GM21529 (cell line): ENCODE measurements around the gene AK5.
"Not testable (repeated sequence)": the region's sequence is repeated elsewhere in the genome, so short reads cannot be mapped to it uniquely, and the experiment has no call there.

Experiments
- ATAC-seq: cut with Tn5 transposase; IDR thresholded peaks from one replicate; pipeline ENCODE4 v1.9.1; 2021; ENCODE audit not compliant: unreplicated experiment

AK5 gene

GRCh38 chr1:77287535-77287934 is 5.7 kb downstream of the AK5 start:
- ATAC-seq: no peak

DNA sequence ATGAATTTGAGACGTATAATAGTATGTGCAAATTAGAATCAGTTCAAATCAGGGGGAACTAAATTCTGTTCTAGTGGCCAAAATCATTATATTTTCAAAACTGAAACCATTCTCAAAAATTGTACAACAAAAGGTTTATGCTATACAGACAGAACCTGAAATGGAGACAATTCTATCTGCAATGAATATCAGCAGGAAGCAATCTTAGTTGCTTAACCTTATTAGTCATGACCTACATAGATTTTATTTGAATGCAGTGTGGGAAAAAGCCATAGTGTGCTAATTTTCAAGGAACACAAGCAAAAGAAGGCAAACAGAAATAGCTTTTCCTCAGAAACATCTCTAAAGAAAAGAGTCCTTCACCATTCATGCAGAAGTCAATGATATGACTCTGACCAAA is 6.5 kb downstream of the AK5 start:
- no peak for ATAC-seq

GRCh38 chr1:77290576-77290975 is 8.8 kb downstream of the AK5 start:
- ATAC-seq: no peak

GRCh38 chr1:77292551-77292950 is 10.7 kb downstream of the AK5 start:
- ATAC-seq: no peak

GRCh38 chr1:77300566-77300965 is 18.7 kb downstream of the AK5 start:
- no peak for ATAC-seq

GRCh38 chr1:77303387-77303786 is 21.6 kb downstream of the AK5 start:
- no peak for ATAC-seq

DNA sequence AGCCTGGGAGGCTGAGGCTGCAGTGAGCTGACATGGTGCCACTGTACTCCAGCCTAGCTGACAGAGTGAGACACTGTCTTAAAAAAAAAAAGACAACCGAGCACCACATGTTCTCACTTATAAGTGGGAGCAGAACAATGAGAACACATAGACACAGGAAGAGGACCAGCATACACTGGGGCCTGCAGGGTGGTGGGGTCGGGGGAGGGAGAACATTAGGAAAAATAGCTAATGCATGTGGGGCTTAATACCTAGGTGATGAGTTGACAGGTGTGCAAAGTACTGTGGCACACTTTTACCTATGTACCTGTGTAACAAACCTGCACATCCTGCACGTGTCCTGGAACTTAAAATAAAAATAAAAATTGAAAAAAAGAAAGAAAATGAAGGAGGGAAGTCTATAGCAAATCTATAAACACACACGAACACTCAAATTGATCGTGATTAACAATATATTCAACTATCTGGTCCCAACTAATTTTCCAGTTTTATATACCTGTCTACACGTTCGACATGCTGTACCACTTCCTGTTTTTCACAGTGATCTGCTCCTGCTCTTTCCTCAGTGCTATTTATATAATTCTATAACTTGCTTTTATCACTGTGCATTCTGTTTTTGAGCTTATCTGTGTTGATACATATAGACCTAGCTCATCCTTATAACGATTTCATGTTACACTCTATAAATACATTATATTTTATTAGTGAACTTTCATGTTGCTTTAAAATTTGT is 27.2 kb downstream of the AK5 start:
- ATAC-seq: no peak

GRCh38 chr1:77310924-77311323 is 29.1 kb downstream of the AK5 start:
- ATAC-seq: no peak

- ATAC-seq: not testable (repeated sequence)
These were observed 30.5 kb downstream of the AK5 start for GRCh38 chr1:77312364-77312763.

DNA sequence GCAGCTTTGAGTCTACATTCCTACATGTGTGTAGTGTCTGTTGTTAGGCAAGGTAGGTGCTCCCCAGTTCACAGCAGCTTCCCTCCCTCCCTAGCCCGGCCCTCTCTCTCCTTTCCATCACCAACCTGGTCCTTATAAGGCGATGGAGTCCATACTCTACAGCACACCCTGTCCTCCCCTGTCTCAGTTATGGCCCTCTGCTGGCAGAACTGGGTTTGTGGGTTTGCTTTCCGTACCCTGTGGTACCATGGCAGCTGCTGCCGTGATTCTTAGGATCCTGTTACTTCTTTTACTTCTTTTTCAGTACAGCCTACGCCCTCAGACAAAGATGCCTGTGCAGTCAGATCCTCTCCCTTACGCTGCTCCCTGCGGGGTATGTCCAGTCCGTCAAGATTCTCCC is 31.7 kb downstream of the AK5 start:
- ATAC-seq: peak; percentile 64

DNA sequence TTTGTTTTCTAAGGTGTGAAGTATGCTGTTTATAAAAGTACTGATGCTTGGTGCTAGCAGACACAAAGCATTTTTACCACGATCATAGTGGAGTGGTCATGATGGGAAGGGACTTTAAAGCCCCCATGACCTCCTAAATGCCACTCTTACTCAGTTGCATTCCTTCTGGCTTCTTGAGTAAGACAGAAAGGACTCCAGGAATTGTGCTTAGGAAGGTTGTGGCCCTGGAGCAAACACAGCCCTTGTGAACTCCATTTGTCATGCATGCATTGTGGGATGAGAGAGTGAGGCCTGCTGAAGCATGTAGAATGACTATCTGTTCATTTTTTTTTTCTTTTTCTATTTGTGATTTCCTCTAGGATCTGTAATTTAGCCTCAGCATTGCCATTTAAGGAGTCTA is 34.2 kb downstream of the AK5 start:
- no peak for ATAC-seq

GRCh38 chr1:77316966-77317365 is 35.1 kb downstream of the AK5 start:
- ATAC-seq: no peak

DNA sequence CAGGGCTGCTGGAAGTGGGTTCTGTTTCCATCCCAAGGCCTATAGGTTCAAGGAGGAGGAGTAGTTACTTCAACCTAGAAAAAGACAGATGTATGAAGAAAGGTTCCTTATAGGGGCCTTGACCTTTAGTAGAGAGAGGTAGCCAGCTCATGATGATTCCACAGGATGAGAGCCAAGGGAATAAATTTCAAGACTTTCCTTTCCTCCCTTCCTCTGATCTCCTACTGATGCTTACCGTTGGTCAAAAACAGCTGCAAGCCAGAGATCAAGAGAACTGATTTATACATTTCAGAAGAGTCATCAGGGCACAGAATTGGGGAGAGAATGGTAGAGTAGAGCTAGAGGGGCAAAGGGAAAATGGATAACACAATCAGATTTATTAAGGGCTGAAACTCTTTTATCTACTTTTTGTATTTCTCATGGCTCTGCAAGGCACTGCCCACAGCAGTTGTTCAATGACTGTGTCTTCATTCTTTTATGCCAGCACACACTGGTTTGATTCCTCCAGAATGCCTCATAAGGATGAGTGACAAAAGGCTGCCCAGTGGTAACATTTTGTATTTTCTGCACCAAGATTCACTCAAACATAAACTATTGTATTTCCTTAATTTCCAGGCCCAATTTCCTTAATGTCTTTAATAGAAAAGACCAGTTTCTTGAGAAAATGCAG is 37.4 kb downstream of the AK5 start:
- no peak for ATAC-seq

- no peak for ATAC-seq
These were observed 40.5 kb downstream of the AK5 start for GRCh38 chr1:77322061-77322900.

GRCh38 chr1:77333501-77333900 is 51.7 kb downstream of the AK5 start:
- ATAC-seq: no peak

- ATAC-seq: no peak
These were observed 54.9 kb downstream of the AK5 start for GRCh38 chr1:77336729-77337128.

DNA sequence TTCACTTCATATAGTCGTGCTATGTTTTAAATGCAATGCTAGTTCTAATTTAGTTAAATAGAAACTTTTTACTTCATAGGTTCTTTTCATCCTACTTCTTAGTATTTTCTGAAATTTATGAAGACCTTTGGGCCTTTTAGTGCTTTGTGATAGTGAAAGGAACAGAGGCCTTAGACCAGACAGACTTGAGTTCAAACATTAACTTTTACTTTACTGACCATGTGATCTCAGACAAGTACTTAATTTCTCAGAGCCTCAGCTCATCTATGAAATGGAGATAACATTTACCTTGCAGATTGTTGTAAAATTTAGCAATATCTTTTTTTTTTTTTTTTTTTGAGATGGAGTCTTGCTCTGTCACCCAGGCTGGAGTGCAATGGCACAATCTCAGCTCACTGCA is 57.5 kb downstream of the AK5 start:
- ATAC-seq: no peak

DNA sequence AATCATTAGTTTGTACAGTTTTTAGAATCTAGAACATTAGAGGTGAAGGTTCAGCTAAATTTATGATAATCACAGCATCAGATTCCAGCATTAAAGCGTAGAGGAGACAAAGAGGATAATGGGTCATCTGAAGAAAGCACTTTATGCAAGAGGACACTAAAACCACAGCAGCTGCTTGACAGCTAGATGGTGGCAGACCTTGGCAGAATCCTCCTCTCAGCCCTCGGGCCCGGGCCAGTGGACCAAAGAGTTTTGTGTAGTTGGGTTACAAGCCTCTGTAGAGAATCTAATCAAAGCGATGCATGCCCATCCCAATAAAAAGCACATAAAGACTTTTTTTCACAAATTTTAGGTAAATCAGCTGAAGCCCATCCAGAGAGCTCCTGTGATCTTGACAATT is 59.4 kb downstream of the AK5 start:
- ATAC-seq: no peak

DNA sequence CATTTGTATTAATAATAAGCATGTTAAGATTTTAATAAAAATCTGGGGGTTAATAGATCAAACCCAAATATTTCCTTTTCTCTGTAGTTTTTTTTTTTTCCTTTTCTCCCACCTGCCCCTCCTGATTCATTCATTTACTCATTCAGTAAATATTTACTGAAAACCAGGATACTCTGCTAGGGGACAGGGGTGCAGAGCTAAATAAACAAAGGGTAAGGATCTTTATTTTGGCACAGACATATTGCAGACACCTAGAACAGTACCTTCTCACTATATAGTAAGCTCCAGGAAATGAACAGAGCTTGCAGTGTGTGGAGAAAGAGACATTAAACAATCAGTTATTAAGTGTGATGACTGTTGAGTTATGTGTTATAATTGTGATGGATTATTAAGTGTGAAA is 60.9 kb downstream of the AK5 start:
- ATAC-seq: no peak

DNA sequence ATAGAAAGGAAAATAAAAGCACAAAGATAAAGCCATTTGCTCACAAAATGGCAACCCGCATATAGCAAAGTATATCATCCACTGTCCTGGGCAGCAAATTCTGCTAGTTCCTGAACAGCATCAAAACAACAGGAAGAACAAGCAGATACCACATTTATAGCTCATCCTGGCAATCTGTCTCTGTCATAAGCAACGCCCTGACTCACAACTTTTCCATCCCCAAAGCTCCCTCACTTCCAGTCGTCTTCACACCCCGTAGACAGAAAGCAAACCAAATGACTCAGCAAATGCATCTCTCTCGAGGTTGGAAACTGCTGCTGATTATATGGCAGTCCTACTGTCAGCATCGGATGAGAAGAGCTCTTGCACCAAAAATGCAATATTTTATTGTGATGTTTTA is 65.8 kb downstream of the AK5 start:
- ATAC-seq: no peak

DNA sequence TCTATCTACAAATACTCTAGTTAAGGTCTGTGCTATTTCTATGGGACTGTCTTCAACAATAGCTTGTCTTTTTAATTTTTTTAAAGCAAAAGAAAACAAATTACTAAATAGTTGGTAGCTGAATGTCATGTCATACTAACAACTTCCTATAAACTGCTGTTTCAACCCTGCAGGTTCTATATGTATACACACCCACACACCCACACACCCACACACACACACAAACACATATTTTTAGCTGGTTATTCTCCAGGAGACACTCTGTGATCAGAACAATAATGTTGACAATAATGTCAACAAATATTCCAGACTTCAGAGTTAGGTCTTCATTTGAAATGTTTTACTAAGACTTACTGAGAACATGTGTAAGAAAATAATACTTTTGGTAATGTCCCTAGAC is 66.7 kb downstream of the AK5 start:
- no peak for ATAC-seq

- ATAC-seq: no peak
These were observed 67.5 kb downstream of the AK5 start for GRCh38 chr1:77349275-77349674.
